ENCODE measurements around the gene CENPI. TPM values are rescaled to one million over a fixed set of nuclear protein-coding genes. Genes with fewer than 3 reads are reported as not detected.

Gene CENPI, protein sequence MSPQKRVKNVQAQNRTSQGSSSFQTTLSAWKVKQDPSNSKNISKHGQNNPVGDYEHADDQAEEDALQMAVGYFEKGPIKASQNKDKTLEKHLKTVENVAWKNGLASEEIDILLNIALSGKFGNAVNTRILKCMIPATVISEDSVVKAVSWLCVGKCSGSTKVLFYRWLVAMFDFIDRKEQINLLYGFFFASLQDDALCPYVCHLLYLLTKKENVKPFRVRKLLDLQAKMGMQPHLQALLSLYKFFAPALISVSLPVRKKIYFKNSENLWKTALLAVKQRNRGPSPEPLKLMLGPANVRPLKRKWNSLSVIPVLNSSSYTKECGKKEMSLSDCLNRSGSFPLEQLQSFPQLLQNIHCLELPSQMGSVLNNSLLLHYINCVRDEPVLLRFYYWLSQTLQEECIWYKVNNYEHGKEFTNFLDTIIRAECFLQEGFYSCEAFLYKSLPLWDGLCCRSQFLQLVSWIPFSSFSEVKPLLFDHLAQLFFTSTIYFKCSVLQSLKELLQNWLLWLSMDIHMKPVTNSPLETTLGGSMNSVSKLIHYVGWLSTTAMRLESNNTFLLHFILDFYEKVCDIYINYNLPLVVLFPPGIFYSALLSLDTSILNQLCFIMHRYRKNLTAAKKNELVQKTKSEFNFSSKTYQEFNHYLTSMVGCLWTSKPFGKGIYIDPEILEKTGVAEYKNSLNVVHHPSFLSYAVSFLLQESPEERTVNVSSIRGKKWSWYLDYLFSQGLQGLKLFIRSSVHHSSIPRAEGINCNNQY
- total RNA-seq, result 11.9 and 16.1 TPM in 2 replicates

DNA sequence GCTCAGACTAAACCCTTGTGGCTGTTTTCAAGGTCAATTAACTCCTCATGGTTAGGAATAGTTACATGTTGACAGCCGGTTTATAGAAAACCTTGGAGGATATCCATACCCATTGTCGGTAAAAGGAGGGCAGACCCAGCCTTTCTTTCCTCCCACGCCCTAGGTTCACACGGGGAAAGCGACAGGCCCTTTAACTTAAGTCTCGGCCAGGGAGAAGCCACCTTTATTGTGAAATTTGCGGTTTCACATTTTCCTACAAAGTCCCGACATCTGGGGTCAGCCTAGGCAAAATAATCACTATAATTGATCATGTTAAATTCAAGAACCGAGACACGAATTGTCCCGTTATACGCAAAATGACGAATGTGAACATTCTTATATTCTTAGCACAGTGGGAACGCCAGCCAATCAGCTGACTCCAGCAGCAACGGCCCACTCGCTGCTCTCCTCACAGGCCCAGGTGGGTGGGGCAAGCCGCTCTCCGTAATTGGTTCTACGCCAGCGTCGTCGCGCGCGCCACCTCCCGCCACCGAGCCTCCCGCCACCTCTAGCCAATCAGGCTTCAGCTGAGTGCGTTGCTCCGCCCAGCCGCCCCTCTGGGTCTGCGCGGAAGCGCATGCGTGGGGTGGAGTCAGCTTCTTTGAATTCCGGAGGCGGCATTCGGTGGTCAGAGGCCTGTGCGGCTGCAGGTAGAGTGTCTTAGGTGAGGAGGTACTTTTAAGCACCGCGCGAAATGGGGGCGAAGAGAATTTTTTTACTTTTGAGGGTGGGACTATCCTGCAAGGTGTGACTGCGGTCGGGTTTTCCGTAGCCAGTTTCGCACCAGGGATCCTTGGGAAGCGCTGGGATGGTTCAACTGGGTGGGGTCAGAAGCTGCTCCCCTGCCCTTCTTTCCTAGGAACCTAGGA lies at the start of gene CENPI:
CENPI (plus strand) TSS at position 659 of the 908 bp plus-strand sequence. CDS start 2,867 bp downstream, outside the sequence.

DNA sequence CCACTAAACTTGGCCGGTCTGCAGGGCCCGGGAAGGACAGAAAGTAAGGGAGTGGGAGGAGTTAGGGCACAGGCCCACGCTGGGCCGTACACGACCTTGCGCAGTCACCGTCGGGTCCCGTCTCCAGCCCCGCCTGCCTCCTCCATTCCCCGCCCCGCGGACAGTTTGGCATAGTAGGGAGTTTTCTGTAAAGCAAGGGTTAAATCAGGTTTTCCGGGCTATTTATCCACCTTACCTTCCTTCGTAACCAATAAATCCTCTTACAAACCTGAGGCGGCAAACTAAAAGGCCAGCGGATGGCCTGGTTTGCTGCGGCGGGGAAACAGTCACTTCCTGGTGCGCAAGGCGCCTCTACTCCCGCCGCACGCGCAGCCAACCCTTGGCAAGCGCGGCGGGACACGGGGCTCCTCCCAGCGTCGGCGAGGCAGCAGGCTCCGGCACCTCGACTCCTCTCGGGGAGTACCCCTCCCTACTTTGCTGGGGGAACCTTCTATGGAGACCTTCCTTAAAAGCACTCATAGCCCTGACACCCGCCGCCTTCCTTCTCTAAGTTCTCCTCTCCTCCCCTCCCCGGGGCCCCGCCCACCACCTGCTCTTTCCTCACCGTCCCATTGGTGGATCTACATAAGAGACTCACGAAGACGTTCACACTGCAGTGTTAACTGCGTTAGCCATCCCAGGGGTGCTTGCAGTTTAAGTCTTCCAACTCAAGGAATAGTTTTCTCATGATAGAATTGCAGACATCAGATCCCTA lies 46.3 kb upstream of the CENPI start, which contains the start of gene TRMT2B:
TRMT2B (minus strand) TSS at position 563 of the 754 bp plus-strand sequence. CDS start 9,822 bp downstream, outside the sequence.

DNA sequence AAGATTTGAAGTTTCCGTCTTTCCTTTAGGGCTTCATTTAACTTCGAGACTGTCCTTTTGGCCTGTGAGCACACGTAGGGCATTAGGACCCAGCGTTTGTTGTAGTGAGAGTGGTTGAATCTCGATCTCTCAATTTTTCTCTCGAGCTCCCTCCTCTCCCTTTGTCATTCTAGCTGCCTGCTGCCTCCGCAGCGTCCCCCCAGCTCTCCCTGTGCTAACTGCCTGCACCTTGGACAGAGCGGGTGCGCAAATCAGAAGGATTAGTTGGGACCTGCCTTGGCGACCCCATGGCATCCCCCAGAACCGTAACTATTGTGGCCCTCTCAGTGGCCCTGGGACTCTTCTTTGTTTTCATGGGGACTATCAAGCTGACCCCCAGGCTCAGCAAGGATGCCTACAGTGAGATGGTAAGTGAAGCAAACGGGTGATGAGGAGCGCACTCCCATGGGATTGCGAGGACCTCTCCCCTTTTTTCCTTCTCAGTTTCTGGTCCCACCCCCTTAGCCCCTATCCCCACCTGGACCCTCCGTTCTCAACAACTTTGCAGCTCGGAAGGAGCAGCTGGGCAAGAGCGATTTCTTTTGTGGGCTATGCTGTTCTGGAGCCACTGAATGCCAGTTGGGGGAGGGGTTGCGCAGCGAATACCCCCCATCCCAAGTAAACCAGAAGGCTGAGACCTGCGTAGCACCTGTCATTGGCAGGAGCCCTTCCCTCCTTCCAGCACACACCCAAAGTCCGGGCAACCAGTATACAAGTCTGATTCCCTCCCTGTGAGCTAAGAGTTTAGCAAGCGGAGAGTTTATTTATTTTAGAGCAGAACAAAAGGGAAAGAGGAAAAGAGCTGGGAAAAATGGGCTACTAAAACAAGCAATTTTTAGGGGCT lies 19.0 kb upstream of the CENPI start, which contains the start of gene TMEM35A:
TMEM35A (plus strand) TSS at position 164 of the 883 bp plus-strand sequence; CDS start at position 288, 124 bp downstream.

Other genes starting within 250 kb of the CENPI start
- not detected in 2 replicates for gene NOX1, start 223.8 kb upstream of the CENPI start, total RNA-seq
- 1.1 and 1.6 TPM in 2 replicates for gene XKRX, start 169.3 kb upstream of the CENPI start, total RNA-seq
- gene ARL13A, start 128.5 kb upstream of the CENPI start, total RNA-seq, result not detected in 2 replicates
- gene TRMT2B, start 46.1 kb upstream of the CENPI start, total RNA-seq, result 8.6 and 9.7 TPM in 2 replicates
- gene TMEM35A, start 19.3 kb upstream of the CENPI start, total RNA-seq, result 0.51 and 0.56 TPM in 2 replicates
- gene DRP2, start 121.6 kb downstream of the CENPI start, total RNA-seq, result under 0.01 and 0.09 TPM in 2 replicates
- gene TAF7L, start 193.1 kb downstream of the CENPI start, total RNA-seq, result not detected in 2 replicates